ENCODE measurements around the gene BEND3. TPM values are rescaled to one million over a fixed set of nuclear protein-coding genes. Genes with fewer than 3 reads are reported as not detected.

The BEND3 gene
- total RNA-seq, 1 experiment from 2014 or later = 70.2 TPM

- Histone ChIP-seq H2AK5ac (ENCODE audit: insufficient read length, low read length) (no peak overlapping the region), H3K9me3 (ENCODE audit: control insufficient read depth, low read depth, low read length) (no peaks in the 10 kb centered on the region), H2BK15ac (ENCODE audit: low read depth, low read length) (no peak overlapping the region), H3K4me1 (ENCODE audit: insufficient read depth, low read length) (peaks cover 3% of the 10 kb centered on the region; the same call in 1 of the 2 replicates), H3K9ac (ENCODE audit: extremely low read depth, insufficient read length, low read length) (no peak overlapping the region), H4K20me1 (ENCODE audit: control insufficient read depth, insufficient read depth, insufficient read length) (no peaks in the 10 kb centered on the region), H2BK120ac (ENCODE audit: low read depth, low read length, poor library complexity, severe bottlenecking) (no peak overlapping the region), H3K23ac (ENCODE audit: insufficient read length, low read depth, low read length) (no peak overlapping the region), H2BK5ac (ENCODE audit: insufficient read length, low read length) (no peak overlapping the region), H3K14ac (ENCODE audit: insufficient read depth, low read length) (no peak overlapping the region), H3K27me3 (ENCODE audit: insufficient read depth, low read length) (no peaks in the 10 kb centered on the region), H4K8ac (replicated peaks; ENCODE audit: insufficient read length, low read depth, low read length) (no peak overlapping the region), H4K91ac (ENCODE audit: insufficient read length, low read depth, low read length) (no peak overlapping the region), H3K4ac (ENCODE audit: low read depth, low read length) (no peak overlapping the region), H3K56ac (ENCODE audit: insufficient read length, low read depth, low read length) (no peak overlapping the region), H3K18ac (ENCODE audit: insufficient read length, low read depth, low read length) (no peak overlapping the region), H3T11ph (ENCODE audit: low read length) (no peak overlapping the region), H3K23me2 (ENCODE audit: insufficient read length, low read depth, low read length, poor library complexity, severe bottlenecking) (no peaks in the 10 kb centered on the region), H4K5ac (ENCODE audit: insufficient read length, low read depth, low read length) (no peak overlapping the region), H2AFZ (ENCODE audit: low read length) (no peak overlapping the region), H3K27ac (ENCODE audit: insufficient read length, low read depth, low read length) (no peak overlapping the region), H2BK20ac (ENCODE audit: low read depth, low read length, poor library complexity, severe bottlenecking) (no peak overlapping the region), H3K79me2 (ENCODE audit: insufficient read depth, low read length) (no peaks in the 10 kb centered on the region), H3K4me2 (ENCODE audit: insufficient read depth, insufficient read length, low read length) (no peak overlapping the region), H2BK12ac (ENCODE audit: insufficient read length, low read depth, low read length) (no peak overlapping the region), H3K79me1 (ENCODE audit: insufficient read depth, low read depth, low read length, poor library complexity, severe bottlenecking) (no peaks in the 10 kb centered on the region)
- no peak overlapping the region for H3K27ac Mint-ChIP-seq
- peaks cover 61 to 65% of the 10 kb centered on the region in 2 experiments for H3K4me1 Mint-ChIP-seq
- no peaks in the 10 kb centered on the region for H3K9me3 Mint-ChIP-seq
- TF ChIP-seq, protein P1, sequence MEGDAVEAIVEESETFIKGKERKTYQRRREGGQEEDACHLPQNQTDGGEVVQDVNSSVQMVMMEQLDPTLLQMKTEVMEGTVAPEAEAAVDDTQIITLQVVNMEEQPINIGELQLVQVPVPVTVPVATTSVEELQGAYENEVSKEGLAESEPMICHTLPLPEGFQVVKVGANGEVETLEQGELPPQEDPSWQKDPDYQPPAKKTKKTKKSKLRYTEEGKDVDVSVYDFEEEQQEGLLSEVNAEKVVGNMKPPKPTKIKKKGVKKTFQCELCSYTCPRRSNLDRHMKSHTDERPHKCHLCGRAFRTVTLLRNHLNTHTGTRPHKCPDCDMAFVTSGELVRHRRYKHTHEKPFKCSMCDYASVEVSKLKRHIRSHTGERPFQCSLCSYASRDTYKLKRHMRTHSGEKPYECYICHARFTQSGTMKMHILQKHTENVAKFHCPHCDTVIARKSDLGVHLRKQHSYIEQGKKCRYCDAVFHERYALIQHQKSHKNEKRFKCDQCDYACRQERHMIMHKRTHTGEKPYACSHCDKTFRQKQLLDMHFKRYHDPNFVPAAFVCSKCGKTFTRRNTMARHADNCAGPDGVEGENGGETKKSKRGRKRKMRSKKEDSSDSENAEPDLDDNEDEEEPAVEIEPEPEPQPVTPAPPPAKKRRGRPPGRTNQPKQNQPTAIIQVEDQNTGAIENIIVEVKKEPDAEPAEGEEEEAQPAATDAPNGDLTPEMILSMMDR (conservative IDR thresholded peaks at IDR 0.05) = no peak
- WGBS (ENCODE audit: extremely low coverage, insufficient read length, low lambda C conversion rate) = no CpG with 5 or more reads among the region's 3 CpGs
- H3K36me3 Mint-ChIP-seq (ENCODE audit: insufficient read depth in 1 of 3, low read depth in 3 of 3) = peaks cover 0 to 24% (median 11%) of the 10 kb centered on the region in 3 experiments; a peak in 5 of 7 replicates
- H3K27me3 Mint-ChIP-seq (ENCODE audit: low read depth) = no peaks in the 10 kb centered on the region
- DNase-seq = no peak
- no peak overlapping the region for H3K4me3 Mint-ChIP-seq
Observed at GRCh38 chr6:107062691-107063090, 52.6 kb downstream of the BEND3 start.

Data from H9 (cell line).